GM21515 (cell line): Measurements from ENCODE around the gene FBXO31.
A peak's percentile ranks its signal among the peaks of the same experiment; 100 is the strongest.
"Not testable (repeated sequence)": the region's sequence is repeated elsewhere in the genome, so short reads cannot be mapped to it uniquely, and the experiment has no call there.

Source experiments
- ATAC-seq: cut with Tn5 transposase; IDR thresholded peaks from one replicate; pipeline ENCODE4 v1.9.1; 2021; ENCODE audit not compliant: unreplicated experiment

The FBXO31 gene

DNA sequence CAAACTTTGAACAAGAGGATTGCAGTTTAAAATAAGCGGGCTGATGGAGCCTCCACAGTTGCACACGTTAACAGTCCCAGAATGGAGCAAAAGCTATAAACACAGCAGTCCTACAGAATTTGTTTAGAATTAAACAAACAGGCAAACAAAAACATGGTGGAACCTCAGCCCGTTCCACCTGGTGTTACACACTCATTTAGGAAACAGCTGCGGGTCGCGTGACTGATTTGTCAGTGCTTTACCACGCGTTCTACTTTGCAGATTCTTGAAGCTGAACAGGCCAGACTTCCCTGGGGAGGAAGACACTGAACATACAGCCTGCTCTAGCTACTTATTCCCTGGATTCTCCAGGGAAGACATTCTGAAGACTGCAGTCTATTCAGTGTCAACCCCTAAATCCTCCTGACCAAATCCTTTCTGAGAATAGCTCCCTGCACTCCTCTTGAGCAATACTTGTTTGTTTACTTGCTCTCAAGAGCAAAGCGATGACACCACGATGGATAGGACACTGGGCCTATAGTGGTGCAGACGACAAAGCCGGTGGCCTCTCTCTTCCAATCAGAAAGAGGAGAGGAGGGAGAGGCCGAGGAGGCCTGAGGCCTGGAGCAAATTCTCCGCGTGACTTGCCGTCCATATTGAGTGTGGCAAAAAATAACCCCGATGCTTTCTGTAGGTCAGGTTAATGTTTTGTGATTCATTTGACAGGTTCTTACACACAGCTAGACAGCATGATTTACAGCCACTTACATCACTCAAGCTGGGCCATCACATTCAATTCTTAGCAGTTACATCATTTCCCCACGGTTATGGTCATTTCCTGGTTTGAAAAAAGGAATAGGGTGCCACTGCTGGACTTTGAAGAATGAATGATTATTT is 4.6 kb upstream of the FBXO31 start:
- ATAC-seq, result peak; percentile 54

DNA sequence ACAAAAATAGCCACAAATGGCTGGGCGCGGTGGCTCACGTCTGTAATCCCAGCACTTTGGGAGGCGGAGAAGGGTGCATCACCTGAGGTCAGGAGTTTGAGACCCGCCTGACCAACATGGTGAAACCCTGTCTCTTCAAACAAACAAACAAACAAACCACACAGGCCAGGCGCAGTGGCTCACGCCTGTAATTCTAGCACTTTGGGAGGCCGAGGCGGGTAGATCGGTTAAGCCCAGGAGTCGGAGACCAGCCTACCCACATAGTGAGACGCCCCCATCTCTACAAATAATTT is 1.2 kb upstream of the FBXO31 start:
- not testable (repeated sequence) for ATAC-seq

DNA sequence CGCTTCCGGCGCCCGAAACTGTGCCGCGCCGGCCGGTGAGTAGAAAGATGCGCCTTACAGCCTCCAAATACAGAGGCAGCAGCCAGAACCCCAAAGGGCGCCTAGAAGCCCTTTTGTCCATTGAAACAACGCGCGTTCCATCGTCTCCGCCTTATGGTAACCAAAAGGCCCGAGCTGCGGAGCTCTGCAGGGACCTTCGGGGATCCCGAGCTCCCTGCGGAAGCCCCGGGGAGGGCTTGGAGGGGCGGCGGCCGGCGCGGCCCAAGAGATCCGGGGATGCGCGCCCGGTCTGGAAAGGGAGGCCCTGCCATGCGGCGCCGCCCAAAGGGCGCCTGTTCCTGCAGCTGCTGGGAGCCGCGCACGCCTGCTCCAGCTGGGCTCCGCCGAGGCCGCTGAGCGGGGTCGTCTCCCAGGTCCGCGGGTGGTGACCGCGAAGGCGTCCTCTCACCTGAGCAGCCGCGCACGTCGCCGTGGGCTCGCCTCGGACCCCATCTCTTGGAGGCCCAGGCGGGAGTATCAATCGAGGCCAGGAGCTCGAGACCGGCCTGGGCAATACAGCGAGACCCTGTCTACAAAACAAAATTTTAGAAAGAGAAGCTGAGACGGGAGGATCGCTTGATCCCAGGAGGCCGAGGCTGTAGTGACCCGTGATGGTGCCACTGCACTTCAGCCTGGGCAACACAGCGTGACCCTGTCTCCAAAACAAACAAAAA is 742 bp upstream of the FBXO31 start:
- peak; percentile 18 for ATAC-seq

DNA sequence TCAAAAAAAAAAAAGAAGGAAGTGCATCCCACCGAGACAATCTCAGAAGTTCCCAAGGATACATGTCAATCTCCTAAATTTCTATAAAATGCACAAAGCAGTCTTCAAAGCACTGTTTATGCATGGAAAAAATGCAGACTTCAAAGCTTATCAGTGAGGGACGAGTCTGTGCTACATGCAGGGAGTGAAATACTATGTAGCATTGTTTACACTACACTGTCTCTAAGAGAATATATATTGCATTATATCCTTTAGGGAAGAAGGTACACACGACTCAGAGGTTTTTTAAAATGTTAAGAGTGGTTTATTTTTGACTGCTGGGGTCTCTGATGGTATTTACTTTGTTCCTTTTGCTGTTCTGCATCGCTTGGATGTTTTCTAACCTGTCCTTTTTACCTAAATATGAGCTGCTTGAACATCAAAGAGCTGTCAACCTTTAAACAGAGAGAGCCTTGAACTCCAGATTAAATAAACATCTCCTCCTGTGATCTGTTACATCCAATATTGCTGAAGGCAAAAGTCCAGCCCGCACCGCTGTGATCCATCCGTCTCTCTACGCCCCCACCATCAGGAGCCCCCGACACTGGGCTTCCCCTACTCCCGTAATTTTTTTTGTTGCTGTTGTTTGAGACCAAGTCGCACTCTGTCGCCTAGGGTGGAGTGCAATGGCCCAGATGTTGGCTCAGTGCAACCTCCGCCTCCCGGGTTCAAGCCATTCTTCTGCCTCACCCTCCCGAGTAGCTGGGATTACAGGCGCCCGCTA is 1.4 kb downstream of the FBXO31 start:
- ATAC-seq, result no peak

DNA sequence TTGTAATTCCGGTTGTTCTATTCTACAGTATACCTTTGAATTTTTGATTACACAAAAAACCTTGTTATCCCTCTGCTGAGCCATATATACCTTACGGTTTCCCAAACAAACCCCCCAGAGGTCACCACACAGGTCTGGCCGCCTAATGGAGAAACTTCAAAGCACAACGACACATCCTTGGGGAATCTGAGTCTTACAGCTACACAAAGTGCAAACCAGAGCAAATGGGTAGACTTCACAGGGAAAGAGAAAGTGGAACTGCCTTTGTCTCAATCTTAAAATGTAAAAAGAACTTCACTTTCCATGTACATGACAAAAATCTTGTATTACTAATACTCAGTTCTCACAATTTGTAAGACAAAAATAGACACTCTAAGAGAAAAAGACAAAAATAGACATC is 2.7 kb downstream of the FBXO31 start:
- no peak for ATAC-seq

DNA sequence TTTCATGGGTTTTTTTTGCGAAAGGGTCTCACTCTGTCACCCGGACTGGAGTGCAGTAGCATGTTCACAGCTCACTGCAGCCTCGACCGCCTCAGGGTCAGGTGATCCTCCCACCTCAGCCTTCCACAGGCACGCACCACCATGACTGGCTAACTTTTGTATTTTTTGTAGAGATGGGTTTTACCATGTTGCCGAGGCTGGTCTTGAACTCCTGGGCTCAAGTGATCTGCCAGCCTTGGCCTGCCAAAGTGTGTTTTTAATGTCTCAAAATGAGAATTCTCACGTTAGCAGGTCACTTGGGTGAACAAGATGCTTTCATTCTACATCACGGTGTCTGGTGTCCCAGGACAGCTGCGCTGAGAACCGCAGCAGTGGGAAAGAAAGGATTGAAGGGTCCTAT is 3.2 kb downstream of the FBXO31 start:
- no peak for ATAC-seq

DNA sequence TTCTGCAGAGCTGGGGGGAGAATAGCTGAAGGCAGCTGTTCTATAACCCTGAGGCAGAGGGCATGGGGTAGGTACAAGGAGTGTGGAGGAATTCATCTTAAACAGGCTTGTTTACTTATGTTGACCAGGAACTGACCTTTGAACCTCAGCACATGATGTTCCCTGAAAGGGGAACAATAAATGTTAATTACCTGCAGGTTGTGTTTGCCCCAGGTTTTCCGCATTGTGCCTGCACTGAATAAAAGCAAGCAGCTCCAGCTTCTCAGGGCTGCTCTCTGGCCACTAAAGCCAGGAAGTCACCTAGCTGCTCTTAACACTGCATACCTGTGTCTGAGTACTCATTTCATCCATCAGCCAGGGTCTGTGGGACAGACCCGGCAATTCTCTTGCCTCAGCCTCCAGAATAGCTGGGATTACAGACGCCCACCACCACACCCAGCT is 4.2 kb downstream of the FBXO31 start:
- ATAC-seq, result not testable (repeated sequence)

DNA sequence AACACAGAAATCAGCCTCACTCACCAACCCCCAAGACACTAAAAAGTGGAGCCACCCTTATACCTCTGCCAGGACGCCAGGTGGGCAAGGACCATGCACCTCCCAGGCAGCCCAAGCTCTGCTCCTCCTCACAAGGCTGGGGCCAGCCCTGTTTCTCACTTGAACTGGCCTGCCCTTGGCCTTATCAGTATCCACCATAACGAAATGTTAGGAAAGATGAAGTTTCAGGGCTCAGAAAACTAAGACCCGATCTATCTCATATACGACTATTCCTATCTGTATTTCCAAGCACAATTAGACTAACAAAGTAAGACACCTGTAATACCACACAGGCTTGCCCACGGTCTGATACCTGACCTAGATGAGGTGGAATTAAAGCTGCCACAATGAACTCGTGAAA is 6.9 kb downstream of the FBXO31 start:
- ATAC-seq, result no peak

DNA sequence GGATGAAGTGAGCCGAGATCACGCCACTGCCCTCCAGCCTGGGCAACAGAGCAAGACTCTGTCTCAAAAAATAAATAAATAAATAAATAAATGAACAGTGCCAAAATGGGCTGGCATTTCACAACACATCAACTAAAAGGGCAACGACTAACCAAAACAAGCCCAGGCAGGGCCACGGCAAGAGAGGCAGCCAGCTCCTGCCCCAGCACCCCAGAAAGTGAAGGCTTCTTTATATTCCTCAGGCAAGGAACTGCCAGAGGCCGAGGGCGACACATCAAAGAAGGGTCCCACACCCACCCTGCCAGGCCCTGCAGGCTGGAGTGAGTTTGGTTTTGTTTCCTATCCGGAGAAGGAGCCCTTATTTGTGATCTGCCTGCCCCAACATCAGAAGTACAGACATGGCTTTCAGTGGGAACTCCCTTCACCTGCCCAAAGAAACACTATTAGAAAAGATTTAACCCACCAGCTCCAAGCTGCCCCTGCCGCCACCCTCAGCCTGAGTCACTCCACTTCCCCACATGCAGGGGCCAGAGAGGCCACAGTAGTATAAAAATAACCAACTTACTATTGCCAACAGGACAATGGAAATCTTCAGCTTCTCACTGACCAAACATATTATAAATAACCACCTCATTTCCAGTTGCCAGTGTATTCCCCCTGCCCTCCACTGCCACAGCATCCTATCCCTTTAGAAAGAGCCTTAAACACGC is 8.0 kb downstream of the FBXO31 start:
- ATAC-seq, result no peak

DNA sequence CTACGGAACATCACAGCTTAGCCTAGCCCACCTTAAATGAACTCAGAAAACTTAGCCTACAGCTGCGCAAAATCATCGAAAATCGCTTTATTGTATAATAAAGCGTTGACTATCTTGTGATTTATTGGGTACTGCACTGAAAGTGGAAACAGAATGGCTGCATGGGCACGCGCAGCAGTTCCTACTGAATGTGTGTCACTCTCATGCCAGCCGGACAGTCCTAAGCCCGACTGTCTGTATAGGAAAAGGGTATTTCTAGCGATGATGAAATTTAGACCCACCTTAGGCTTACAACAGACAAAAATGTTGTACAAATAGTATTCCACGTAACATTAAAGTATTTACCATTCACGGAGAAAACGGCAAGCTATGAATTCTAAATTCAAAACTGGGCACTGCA is 9.3 kb downstream of the FBXO31 start:
- ATAC-seq, result no peak

DNA sequence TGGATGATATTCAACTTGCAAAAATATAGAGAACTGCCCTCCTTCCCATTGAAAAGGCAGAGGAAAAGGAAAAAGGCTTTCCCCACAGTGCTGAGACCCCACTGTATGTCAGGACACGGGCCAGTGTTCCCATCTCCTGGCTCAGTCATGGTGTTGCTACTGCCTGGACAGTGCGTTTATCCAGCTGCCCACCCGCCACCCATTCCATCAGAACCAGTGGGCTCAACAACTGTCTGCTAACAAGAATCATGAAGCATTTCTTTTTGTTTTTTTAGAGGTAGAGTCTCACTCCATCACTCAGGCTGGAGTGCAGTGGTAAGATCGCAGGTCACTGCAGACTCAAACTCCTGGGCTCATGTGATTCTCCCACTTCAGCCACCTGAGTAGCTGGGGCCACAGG is 11.3 kb downstream of the FBXO31 start:
- ATAC-seq, result no peak

DNA sequence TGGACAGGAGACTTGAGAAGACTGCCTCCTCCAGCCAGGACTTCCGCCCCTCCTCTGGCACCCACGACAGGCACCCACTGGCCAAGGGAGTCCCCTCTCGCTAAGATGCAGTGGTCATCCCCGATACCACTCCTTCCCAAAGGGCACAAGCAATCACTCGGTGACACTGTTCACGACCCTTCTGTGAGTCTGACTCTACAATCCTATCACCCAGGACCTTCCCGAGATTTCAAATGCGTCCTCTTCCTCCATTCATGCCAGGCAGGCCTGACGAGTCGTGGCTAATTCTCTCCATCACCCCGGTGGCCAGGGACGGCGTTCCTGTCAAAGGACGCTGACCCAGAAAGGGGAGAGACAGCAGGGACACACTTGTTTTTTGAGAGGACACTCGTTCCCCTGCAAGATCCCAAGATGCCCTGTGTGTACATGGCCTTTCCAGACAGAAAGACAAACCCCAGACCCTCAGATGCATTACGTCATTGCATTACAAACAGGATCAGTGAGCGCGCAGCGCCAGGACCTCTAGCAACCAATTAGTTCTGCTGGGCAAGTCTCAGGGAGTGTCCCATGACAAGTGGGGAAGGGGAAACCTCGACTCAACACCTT is 12.2 kb downstream of the FBXO31 start:
- ATAC-seq, result no peak

DNA sequence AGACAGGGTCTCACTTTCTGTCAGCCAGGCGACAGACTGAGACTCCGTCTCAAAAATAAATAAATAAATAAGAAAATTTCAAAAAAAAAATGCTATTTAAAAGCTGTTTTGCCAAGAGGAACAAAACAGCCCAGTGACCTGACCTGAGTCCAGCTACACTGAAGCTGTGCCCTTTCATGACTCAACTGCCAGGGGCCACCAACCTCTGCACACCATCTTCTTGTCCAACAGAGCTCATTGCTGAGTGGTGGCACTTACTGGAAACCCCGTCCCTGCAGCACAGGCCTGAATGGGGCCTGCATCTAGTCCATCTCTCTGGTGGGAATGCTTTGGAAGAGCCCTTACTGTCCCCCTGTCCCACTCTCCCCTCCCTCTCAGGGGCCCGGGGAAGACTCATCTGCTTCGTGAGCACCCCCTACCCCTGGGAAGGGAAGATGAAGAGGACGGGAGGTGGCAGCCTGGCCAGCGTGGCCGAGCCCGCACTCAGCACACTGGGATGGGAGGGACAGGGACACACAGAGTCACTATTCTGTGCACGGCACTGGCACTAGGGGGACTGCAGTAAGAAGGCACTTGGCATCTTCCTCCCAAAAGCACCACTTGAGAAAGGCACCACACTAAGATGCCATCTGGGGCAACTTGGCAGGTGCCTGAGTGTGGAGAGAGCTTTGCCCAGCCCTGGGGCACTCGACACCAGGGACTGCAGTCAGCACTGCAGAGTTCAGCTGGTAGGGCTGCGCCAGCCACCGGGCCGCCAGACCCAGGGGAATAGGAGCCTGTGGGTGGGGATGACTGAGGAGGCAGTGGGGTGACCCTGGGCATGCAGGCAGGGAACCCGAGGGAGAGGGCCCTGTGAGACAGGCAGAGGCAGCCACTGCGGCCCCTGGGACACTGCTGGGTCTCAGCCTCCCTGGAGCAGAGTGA is 13.5 kb downstream of the FBXO31 start:
- ATAC-seq, result no peak

DNA sequence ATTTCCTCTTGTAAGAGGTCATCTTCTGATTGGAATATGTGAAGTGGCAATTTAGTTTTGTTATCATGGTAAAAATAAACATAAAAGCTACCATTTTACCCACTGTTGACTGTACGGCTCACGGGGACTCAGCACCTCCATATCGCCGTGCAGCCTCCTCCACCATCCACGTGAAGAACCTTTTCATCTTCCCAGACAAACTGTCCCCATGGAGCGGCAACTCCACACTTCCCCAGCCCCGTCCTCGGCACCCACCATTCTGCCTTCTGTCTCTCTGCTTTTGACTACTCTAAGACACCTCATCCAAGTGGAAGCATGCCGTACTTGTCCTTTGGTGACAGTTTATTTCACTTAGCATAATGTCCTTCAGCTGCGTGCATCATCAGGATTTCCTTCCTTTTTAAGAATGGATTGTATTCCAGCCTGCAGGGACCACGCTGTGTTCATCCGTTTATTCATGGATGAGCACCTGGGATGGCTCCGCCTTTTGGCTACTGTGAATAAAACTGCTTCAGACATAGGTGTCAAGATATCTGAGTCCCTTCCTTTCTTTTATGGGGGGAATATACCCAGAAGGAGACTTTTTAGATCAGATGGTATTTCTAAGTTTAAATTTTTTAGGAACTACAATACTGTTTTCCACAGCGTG is 14.3 kb downstream of the FBXO31 start:
- ATAC-seq, result no peak

DNA sequence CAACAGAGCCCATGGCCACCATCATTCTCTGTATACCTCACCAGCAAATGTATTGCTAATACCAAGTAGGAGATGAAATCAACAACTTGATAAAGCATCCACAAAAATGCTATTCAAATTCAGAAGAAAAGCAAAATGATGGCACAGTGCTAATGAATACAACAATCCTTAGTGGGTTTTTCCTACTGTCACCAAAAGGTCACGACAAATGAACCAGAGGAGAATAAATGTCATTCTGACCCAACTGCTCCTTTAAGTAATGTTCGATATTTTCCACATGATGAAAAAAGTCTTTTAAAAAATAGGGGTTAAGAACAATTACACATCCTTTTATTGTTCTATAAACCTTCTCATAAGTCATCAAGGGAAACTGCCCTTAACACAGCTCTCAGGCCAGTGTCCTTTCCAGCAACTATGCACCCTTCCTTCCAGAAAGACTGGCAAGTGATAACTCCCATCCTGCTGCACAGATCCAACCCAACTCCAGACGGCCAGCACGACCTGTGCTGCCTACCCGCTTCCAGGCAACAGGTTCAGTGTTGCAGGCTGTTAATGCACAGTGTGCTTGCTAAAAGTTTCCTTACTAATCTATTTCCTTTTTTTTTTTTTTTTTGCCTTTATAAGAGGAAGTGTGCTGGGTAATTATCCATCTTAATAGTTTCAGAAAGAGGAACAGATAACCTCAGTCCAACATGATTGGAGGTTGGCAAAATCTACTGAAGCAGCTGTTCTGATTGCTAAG is 15.4 kb downstream of the FBXO31 start:
- ATAC-seq, result no peak

DNA sequence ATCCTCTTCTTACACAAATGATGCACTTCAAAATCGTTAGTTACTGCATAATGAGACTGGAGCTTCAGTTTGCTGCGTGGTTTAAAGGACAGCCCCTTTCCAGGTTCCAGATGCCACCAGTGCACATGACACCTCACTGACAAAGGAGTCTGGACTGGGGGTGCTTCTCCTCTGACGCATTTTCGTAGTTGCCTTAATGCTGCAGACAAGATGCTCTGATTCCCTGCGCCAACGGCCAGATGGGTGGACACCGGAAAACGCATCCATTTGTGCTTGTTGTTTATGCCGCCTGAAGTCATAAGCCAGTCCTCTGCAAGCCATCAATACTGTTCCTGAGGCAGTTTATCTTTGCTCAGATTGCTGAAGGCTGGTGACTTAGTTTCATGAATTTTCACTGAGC is 16.0 kb downstream of the FBXO31 start:
- ATAC-seq, result no peak

DNA sequence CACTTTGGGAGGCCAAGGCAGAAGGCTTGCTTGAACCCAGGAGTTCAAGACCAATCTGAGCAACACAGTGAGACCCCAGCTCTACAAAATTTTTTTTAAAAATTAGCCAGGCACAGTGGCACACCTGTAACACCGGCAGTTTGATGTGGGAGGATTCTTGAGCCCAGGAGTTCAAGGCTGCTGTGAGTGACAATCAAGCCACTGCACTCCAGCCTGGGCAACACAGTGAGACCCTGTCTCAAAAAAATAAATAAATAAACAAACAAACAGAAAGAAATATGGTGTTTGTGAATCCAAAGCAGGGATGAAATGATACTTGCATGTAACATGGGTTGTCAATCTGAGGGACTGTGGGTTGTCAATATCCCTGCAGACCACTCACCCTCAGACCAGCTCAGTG is 16.6 kb downstream of the FBXO31 start:
- ATAC-seq, result no peak

DNA sequence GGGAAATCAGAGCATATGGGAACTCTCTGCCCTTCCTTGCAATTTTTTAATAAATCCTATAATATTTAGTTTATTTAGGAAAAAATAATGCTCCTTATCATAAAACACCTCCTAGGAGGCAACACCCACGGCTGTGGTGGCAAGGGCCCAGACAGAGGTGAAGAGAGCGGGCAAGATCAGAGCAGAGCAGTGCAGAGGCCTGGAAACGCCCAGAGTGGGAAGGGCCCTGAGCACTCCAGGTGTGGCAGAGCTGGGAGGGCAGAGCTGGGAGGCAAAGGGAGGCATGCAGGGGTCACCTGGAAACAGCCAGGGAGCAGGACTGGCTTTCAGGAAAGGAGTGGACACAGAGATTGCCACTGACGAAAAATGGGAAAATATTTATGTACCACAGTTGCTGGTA is 17.3 kb downstream of the FBXO31 start:
- ATAC-seq, result no peak
